ENCODE results near the gene RPS8. TPM values are rescaled to one million over a fixed set of nuclear protein-coding genes. Genes with fewer than 3 reads are reported as not detected.

The RPS8 gene
- total and polyA plus RNA-seq, 2 of the 8 experiments (the other 6 are each of a cell fraction or from before 2014, with no cell fraction given), result 2,261 to 2,407 TPM

DNA sequence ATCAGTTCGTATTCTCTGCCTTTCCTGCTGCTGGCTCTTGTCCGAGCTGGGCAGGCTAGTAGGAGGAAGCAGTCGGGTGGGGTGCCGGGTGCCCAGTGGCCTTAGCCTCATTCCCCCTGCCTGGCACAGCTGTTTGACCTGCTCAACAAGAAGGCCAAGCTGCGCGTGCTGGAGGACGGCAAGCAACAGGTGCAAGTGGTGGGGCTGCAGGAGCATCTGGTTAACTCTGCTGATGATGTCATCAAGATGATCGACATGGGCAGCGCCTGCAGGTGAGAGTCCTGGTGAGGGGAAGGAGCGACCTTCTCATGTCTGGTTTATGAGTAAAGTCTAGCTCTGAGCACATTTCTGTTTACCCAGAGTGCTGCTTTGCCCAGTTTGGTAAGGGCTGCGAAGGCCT, 16.3 kb upstream of the RPS8 start:
- H2AK5ac ChIP-seq (ENCODE audit: low read depth, low read length), result no peak overlapping the region
- no peaks in the 10 kb centered on the region for H3K23me2 ChIP-seq (ENCODE audit: low read depth, low read length)
- ChIA-PET POLR2A (ENCODE audit: partially characterized antibody) (interaction anchor here (3.0 to 11.3 kb wide), 7 partner anchors 8 to 22 kb away, joined by 10 to 151 read pairs (median 28); partner anchors contain the start of genes KIF2C and RPS8), CTCF (ENCODE audit: partially characterized antibody) (interaction anchor here (0.6 to 1.8 kb wide), 4 partner anchors 8 to 133 kb away, joined by 3 to 21 read pairs (median 3); no protein-coding TSS in a partner anchor)
- H2AFZ ChIP-seq (ENCODE audit: low read length), result no peak overlapping the region
- no peak overlapping the region for H4K91ac ChIP-seq (replicated peaks; ENCODE audit: insufficient read length, low read length)
- no peak overlapping the region for H2BK15ac ChIP-seq (ENCODE audit: low read length)
- H3K79me2 ChIP-seq (ENCODE audit: control insufficient read depth in 1 of 2, insufficient read depth in 2 of 2, low read length in 2 of 2), result no peaks in the 10 kb centered on the region
- 0 out of 2 replicates have a peak, but pooled peaks cover 2% of the 10 kb centered on the region for H3K79me1 ChIP-seq (ENCODE audit: low read depth, low read length)
- no peak overlapping the region for H3K9ac ChIP-seq (replicated peaks in 1 of 4; ENCODE audit: extremely low read depth in 1 of 4, low read depth in 3 of 4, low read length in 3 of 4)
- no peak overlapping the region for H3K14ac ChIP-seq (ENCODE audit: insufficient read length)
- H4K8ac ChIP-seq (ENCODE audit: extremely low read depth, insufficient read depth, low read length), result no peak overlapping the region
- no peak overlapping the region for H2BK5ac ChIP-seq (ENCODE audit: low read depth, low read length)
- H3K4ac ChIP-seq (replicated peaks; ENCODE audit: insufficient read length, low read depth, low read length), result no peak overlapping the region
- DNase-seq (ENCODE audit: low read depth in 1 of 2, low spot score in 2 of 2), result no peak
- no peaks in the 10 kb centered on the region for H3K27me3 ChIP-seq (replicated peaks in 1 of 4; ENCODE audit: control insufficient read depth in 3 of 4, extremely low read depth in 1 of 4, insufficient read depth in 3 of 4, low read length in 3 of 4)
- no peak overlapping the region for H3K18ac ChIP-seq (ENCODE audit: extremely low read depth, low read length)
- peaks cover 0 to 4% of the 10 kb centered on the region in 2 experiments for H4K20me1 ChIP-seq (replicated peaks in 1 of 2; ENCODE audit: control insufficient read depth in 1 of 2, insufficient read depth in 2 of 2, low read length in 2 of 2)
- peaks cover 55 to 92% (median 82%) of the 10 kb centered on the region in 4 experiments for H3K36me3 ChIP-seq (ENCODE audit: control insufficient read depth in 2 of 4, insufficient read depth in 4 of 4, low read length in 3 of 4)
- H2BK120ac ChIP-seq (replicated peaks; ENCODE audit: low read depth, low read length), result no peak overlapping the region
- no peak overlapping the region for H4K5ac ChIP-seq (ENCODE audit: insufficient read length, low read depth, low read length)
- no peak overlapping the region for H3K4me2 ChIP-seq (ENCODE audit: insufficient read depth in 1 of 2, low read depth in 2 of 2, low read length in 2 of 2)
- H3K23ac ChIP-seq (ENCODE audit: insufficient read length), result no peak overlapping the region
- H2BK12ac ChIP-seq (ENCODE audit: low read depth, low read length), result no peak overlapping the region
- H3K4me3 ChIP-seq (ENCODE audit: extremely low read depth in 1 of 4, insufficient read depth in 2 of 4, low read depth in 3 of 4, low read length in 4 of 4), result no peak overlapping the region
- WGBS, 2 experiments (ENCODE audit: extremely low coverage in 1 of 2, insufficient coverage in 1 of 2, insufficient read length in 1 of 2, insufficient replicate concordance in 2 of 2, low coverage in 1 of 2, low lambda C conversion rate in 2 of 2, missing lambda C conversion rate in 1 of 2), result 92% methylated on average over 11 of the region's 11 CpGs; no CpG with 5 or more reads in 1 of the 2 experiments
- FAIRE-seq, result no peak
- H3K27ac ChIP-seq (ENCODE audit: low read depth, low read length), result no peak overlapping the region
- no peak overlapping the region for H3K56ac ChIP-seq (replicated peaks; ENCODE audit: insufficient read length, low read depth, low read length)
- H2BK20ac ChIP-seq (ENCODE audit: low read length), result no peak overlapping the region
- H3K4me1 ChIP-seq (replicated peaks in 1 of 4; ENCODE audit: control insufficient read depth in 3 of 4, insufficient read depth in 4 of 4, low read length in 3 of 4), result no peaks in the 10 kb centered on the region
- H3K9me3 ChIP-seq (ENCODE audit: insufficient read depth in 2 of 2, low read depth in 1 of 2, low read length in 1 of 2), result no peaks in the 10 kb centered on the region
- TF ChIP-seq BRCA1 (IDR thresholded peaks at IDR 0.05; ENCODE audit: low read depth, low read length) (no peak), BCL11A (IDR thresholded peaks at IDR 0.05; ENCODE audit: low read depth in 2 of 2, low read length in 2 of 2) (no peak), CEBPB (IDR thresholded peaks at IDR 0.05; ENCODE audit: low read depth, low read length) (no peak), BACH1 (IDR thresholded peaks at IDR 0.05; ENCODE audit: low read length) (no peak), TCF12 (IDR thresholded peaks at IDR 0.05; ENCODE audit: low read depth, low read length) (no peak), CHD2 (IDR thresholded peaks at IDR 0.05; ENCODE audit: low read length) (no peak), CREB1 (IDR thresholded peaks at IDR 0.05) (no peak), POLR2AphosphoS5 (IDR thresholded peaks at IDR 0.05; ENCODE audit: low read depth, low read length) (no peak), SUZ12 (IDR thresholded peaks at IDR 0.05; ENCODE audit: low read length) (no peak), PHF8 (conservative IDR thresholded peaks at IDR 0.05; ENCODE audit: low read depth, low read length) (no peak), SP1 (IDR thresholded peaks at IDR 0.05; ENCODE audit: low read depth, low read length) (no peak), ATF2 (IDR thresholded peaks at IDR 0.05; ENCODE audit: low read length) (no peak)
- TF ChIP-seq, protein P1, sequence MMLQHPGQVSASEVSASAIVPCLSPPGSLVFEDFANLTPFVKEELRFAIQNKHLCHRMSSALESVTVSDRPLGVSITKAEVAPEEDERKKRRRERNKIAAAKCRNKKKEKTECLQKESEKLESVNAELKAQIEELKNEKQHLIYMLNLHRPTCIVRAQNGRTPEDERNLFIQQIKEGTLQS (IDR thresholded peaks at IDR 0.05; ENCODE audit: insufficient read depth, low read depth, low read length), result no peak
